Progenitor cell of endocrine pancreas (in vitro differentiated cells): ENCODE results near the gene SURF2. TPM values are rescaled to one million over a fixed set of nuclear protein-coding genes. Genes with fewer than 3 reads are reported as not detected.

Experiments used
- DNase-seq: peaks from one replicate; pipeline ENCODE4 v3.0.0; 2021; ENCODE audit warnings: low spot score; ENCODE audit not compliant: unreplicated experiment
- H3K27ac Mint-ChIP-seq: 2 replicates; pipeline ENCODE4 v1.8.0; 2021; ENCODE audit warnings: mild to moderate bottlenecking, moderate library complexity, mixed read lengths
- H3K27me3 Mint-ChIP-seq: 2 replicates; pipeline ENCODE4 v1.8.0; 2021; ENCODE audit warnings: mixed read lengths
- H3K36me3 Mint-ChIP-seq: 2 replicates; pipeline ENCODE4 v1.8.0; 2022; ENCODE audit warnings: mixed read lengths; ENCODE audit not compliant: insufficient read depth
- H3K4me1 Mint-ChIP-seq: 2 replicates; pipeline ENCODE4 v1.8.0; 2021; ENCODE audit warnings: low read depth, mixed read lengths
- H3K4me3 Mint-ChIP-seq: 2 replicates; pipeline ENCODE4 v1.8.0; 2021; ENCODE audit warnings: low read depth, mild to moderate bottlenecking, moderate library complexity, mixed read lengths
- H3K9me3 Mint-ChIP-seq: 2 replicates; pipeline ENCODE4 v1.8.0; 2021; ENCODE audit warnings: low read depth, mixed read lengths
- total RNA-seq: library from RNA; stranded (reverse); gene quantifications from 2 replicates; pipeline ENCODE4 v1.2.1, GENCODE V29; 2021
- TF ChIP-seq, protein P1 (sequence below): fragments of 200-600 bp; sonication (generic); IDR thresholded peaks from one replicate; pipeline ENCODE4 v1.5.0; 2021; ENCODE audit warnings: antibody characterized with exemption, mild to moderate bottlenecking; ENCODE audit not compliant: unreplicated experiment

The SURF2 gene
- total RNA-seq, 1 donor from 2014 or later: 19.8 TPM

DNA sequence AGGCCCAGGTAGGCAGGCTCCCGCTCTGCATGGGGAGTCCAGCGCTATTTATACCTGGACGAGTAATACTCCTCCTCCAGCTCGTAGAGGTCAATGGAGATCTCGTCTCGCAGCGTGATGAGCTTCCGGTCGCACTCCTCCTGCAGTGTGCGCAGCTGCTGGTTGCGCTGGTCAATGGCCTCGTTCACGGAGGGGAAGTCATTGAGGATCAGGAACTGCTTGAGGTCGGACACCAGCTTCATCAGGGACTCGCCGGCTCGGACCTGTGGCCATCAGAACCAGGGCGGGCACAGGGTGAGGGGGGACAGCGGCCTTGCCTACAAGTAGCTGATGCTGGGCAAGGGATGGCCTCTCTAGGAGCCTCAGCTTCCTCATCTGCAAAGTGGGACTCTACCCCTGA lies 12.3 kb upstream of the SURF2 start:
- DNase-seq: no peak
- Mint-ChIP-seq H3K4me1 (peaks cover 15% of the 10 kb centered on the region), H3K27ac (no peak overlapping the region), H3K4me3 (no peak overlapping the region), H3K36me3 (peaks cover 16% of the 10 kb centered on the region), H3K9me3 (no peaks in the 10 kb centered on the region), H3K27me3 (no peaks in the 10 kb centered on the region)
- TF ChIP-seq, protein P1, sequence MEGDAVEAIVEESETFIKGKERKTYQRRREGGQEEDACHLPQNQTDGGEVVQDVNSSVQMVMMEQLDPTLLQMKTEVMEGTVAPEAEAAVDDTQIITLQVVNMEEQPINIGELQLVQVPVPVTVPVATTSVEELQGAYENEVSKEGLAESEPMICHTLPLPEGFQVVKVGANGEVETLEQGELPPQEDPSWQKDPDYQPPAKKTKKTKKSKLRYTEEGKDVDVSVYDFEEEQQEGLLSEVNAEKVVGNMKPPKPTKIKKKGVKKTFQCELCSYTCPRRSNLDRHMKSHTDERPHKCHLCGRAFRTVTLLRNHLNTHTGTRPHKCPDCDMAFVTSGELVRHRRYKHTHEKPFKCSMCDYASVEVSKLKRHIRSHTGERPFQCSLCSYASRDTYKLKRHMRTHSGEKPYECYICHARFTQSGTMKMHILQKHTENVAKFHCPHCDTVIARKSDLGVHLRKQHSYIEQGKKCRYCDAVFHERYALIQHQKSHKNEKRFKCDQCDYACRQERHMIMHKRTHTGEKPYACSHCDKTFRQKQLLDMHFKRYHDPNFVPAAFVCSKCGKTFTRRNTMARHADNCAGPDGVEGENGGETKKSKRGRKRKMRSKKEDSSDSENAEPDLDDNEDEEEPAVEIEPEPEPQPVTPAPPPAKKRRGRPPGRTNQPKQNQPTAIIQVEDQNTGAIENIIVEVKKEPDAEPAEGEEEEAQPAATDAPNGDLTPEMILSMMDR: no peak

DNA sequence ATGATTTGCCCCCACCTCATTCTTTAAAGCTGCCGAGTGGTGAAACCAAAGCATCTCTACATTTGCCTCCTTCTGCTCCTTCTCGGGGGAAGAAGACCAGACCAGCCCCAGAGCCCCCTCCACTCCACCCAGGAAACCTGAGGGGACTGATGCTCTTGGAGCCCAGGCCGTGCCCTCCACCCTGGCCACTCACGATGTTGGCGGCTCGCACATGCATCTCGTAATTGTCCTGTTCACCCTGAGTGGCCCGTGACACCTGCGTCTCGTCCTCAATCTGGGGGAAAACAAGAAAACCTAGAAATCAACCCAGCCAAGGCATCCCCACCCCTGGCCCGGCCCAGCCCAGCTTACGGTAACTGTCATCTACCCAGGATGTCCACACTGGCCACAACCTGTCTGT lies 11.4 kb upstream of the SURF2 start:
- Mint-ChIP-seq H3K4me3 (no peak overlapping the region), H3K4me1 (peaks cover 21% of the 10 kb centered on the region), H3K9me3 (no peaks in the 10 kb centered on the region), H3K36me3 (peaks cover 20% of the 10 kb centered on the region), H3K27me3 (no peaks in the 10 kb centered on the region), H3K27ac (no peak overlapping the region)
- no peak for DNase-seq
- TF ChIP-seq, protein P1: no peak

DNA sequence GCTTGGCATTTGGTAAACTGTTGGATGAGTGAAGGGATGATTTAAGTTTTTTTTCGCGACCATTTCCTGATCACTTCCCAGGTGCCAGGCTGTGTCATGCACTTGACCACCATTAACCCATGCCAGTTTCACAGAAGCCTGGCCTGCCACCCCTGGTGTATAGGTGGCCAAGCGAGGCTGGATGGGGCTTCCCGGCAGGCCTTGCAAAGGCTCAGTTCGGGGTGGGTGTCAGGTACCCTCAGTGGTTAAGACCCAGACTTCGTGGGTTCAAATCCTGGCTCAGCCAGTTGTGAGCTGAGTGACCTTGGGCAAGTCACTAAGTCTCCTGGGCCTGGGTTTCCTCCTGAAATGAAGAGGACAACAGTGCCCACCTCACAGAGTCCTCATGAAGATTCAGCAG lies 10.8 kb upstream of the SURF2 start:
- peaks cover 23% of the 10 kb centered on the region for H3K36me3 Mint-ChIP-seq
- no peaks in the 10 kb centered on the region for H3K9me3 Mint-ChIP-seq
- H3K27ac Mint-ChIP-seq: no peak overlapping the region
- TF ChIP-seq, protein P1: no peak
- no peaks in the 10 kb centered on the region for H3K27me3 Mint-ChIP-seq
- H3K4me1 Mint-ChIP-seq: peaks cover 24% of the 10 kb centered on the region
- no peak overlapping the region for H3K4me3 Mint-ChIP-seq
- DNase-seq: no peak

DNA sequence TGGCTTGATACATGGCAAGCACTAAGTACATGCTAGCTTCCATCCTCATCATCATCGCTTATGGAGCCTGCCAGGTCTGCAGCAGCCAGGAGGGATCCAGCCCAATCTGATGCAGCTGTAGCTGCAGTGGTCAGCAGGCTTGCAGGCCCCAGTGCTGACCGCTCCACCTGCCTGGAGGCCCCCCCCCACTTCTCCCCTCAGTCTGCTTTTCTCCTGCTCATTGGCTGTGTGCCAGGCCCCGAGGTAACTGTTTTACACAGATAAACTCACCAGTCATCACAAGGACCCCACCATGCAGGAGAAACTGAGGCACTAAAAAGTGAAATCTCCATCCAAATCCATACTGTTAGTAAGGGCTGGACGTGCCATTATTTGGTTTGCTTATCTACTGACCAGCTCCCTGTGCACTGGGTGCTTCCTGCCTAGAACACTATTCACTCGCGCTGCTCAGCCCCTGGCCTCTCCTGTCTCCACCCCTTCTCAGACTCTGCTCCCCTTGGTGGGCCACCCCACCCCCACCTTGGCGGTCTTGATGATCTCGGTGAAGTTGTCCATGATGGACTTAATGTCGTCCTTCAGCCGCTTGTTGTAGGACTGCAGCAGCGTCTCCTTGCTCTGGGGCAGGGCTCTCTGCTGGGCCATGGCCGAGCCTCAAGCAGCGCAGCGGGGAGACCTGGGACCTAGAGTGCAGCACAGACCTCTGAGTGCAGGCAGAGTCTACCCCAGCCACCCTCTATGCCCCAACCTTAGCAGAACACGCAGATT lies 10.1 kb upstream of the SURF2 start:
- Mint-ChIP-seq H3K27ac (no peak overlapping the region), H3K27me3 (no peaks in the 10 kb centered on the region), H3K4me1 (peaks cover 24% of the 10 kb centered on the region), H3K9me3 (no peaks in the 10 kb centered on the region), H3K36me3 (peaks cover 24% of the 10 kb centered on the region), H3K4me3 (peak overlapping the region; percentile 100)
- DNase-seq: no peak
- TF ChIP-seq, protein P1: no peak

DNA sequence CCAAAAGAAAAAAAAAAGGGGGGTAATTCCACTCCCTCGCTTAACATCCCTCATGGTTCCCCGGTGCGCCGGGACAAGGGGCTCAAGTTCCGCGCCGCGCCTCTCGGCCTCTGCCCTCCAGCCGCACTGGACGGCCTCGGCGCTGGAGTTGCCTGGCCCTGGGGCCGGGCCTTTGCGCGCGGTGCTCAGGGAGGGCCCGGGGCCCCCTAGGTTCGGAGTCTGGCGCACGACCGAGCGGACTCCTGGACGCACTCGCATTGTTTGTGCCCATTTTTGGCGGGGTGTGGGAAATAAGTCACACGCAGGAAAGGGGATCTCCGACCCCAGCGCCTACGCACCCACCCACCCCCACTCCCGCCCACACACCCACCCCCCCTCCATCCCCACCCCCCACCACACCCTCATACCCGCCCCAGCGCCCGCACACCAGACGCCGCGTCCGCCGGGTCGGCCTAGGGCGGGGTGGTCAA lies 8.8 kb upstream of the SURF2 start:
- H3K36me3 Mint-ChIP-seq: peaks cover 25% of the 10 kb centered on the region
- TF ChIP-seq, protein P1: no peak
- peak overlapping the region; percentile 100 for H3K27ac Mint-ChIP-seq

More for the DNA sequence above, 8.8 kb upstream of the SURF2 start:
- Mint-ChIP-seq H3K4me3 (peak overlapping the region; percentile 100), H3K27me3 (no peaks in the 10 kb centered on the region), H3K4me1 (peaks cover 24% of the 10 kb centered on the region), H3K9me3 (no peaks in the 10 kb centered on the region)
- no peak for DNase-seq
